Suprapubic skin (tissue), 3 donors: Measurements from ENCODE around the gene CALCOCO1.

ENCODE experiments used
- CTCF ChIP-seq, 2 donors: fragments of 200-600 bp in 1 of 2; fragments of 450-650 bp in 1 of 2; sonication (generic) in 1 of 2; IDR thresholded peaks; one replicate each; pipeline ENCODE4 v1.5.1; 2016 to 2019; ENCODE audit warnings: antibody characterized with exemption in 2 of 2, mild to moderate bottlenecking in 1 of 2, moderate library complexity in 1 of 2
- POLR2A ChIP-seq, 2 donors: fragments of 450-650 bp; IDR thresholded peaks; one replicate each; pipeline ENCODE4 v1.6.1; 2017; ENCODE audit warnings: antibody characterized with exemption in 2 of 2, mild to moderate bottlenecking in 2 of 2, moderate library complexity in 2 of 2

GRCh38 chr12:53748072-53748840 is 21.0 kb upstream of the CALCOCO1 start:
- TF ChIP-seq CTCF (IDR thresholded peaks at IDR 0.05) (no peak), POLR2A (IDR thresholded peaks at IDR 0.05) (no peak)
